ENCODE measurements around the gene KCNG3. TPM values are rescaled to one million over a fixed set of nuclear protein-coding genes. Genes with fewer than 3 reads are reported as not detected.

Gene KCNG3
- total RNA-seq, 1 experiment from 2014 or later = 4.3 TPM

DNA sequence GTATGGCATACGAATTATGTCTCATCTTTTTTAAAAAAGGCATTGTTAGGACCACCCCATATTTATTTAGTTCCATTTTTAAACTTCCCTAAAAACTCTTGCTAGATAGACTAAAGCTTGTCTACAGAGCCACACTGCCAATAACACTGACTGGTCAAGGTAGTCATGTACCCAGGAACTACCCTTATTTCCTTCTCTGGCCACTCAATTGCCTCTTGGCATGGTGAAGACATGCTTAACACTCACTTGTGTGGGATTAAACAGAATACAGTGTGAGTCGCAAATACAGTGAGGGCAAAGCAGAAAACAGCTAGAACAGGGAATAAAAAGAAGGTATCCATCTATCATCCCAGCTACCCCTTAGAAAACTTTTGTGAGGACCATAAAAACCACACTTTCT lies 57.4 kb downstream of the KCNG3 start:
- in situ Hi-C loops (cut with HindIII; ENCODE audit: low pct_unique_long_range_greater_than_20kb, low sequenced_read_pairs) = no loop called here
- Histone ChIP-seq H3K27me3 (ENCODE audit: control insufficient read depth, insufficient read depth, low read length) (no peaks in the 10 kb centered on the region), H3K27ac (ENCODE audit: low read length) (no peak overlapping the region), H3K9me3 (ENCODE audit: control insufficient read depth, insufficient read depth, low read depth, low read length) (no peaks in the 10 kb centered on the region), H3K4me1 (ENCODE audit: control insufficient read depth, insufficient read depth, low read length) (no peaks in the 10 kb centered on the region), H3K4me3 (ENCODE audit: low read depth in 2 of 2, low read length in 2 of 2) (no peak overlapping the region), H3K36me3 (ENCODE audit: control insufficient read depth, insufficient read depth, low read length) (no peaks in the 10 kb centered on the region)
- intact Hi-C loops (cut with micrococcal nuclease; ENCODE audit: unreplicated experiment) = no loop called here
- CTCF ChIA-PET = no interaction called here
- ATAC-seq (no peak), DNase-seq (ENCODE audit: low read depth, low spot score) (no peak)
- no peak for TF ChIP-seq POLR2AphosphoS5 (IDR thresholded peaks at IDR 0.05; ENCODE audit: low read depth, low read length)
- no peak for TF ChIP-seq SIN3A (IDR thresholded peaks at IDR 0.05; ENCODE audit: borderline replicate concordance, insufficient read depth, low read depth, low read length)
- TF ChIP-seq, protein P1, sequence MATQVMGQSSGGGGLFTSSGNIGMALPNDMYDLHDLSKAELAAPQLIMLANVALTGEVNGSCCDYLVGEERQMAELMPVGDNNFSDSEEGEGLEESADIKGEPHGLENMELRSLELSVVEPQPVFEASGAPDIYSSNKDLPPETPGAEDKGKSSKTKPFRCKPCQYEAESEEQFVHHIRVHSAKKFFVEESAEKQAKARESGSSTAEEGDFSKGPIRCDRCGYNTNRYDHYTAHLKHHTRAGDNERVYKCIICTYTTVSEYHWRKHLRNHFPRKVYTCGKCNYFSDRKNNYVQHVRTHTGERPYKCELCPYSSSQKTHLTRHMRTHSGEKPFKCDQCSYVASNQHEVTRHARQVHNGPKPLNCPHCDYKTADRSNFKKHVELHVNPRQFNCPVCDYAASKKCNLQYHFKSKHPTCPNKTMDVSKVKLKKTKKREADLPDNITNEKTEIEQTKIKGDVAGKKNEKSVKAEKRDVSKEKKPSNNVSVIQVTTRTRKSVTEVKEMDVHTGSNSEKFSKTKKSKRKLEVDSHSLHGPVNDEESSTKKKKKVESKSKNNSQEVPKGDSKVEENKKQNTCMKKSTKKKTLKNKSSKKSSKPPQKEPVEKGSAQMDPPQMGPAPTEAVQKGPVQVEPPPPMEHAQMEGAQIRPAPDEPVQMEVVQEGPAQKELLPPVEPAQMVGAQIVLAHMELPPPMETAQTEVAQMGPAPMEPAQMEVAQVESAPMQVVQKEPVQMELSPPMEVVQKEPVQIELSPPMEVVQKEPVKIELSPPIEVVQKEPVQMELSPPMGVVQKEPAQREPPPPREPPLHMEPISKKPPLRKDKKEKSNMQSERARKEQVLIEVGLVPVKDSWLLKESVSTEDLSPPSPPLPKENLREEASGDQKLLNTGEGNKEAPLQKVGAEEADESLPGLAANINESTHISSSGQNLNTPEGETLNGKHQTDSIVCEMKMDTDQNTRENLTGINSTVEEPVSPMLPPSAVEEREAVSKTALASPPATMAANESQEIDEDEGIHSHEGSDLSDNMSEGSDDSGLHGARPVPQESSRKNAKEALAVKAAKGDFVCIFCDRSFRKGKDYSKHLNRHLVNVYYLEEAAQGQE (IDR thresholded peaks at IDR 0.05; ENCODE audit: insufficient read depth in 1 of 2, low read depth in 2 of 2, low read length in 1 of 2) = no peak
- TF ChIP-seq, protein P2, sequence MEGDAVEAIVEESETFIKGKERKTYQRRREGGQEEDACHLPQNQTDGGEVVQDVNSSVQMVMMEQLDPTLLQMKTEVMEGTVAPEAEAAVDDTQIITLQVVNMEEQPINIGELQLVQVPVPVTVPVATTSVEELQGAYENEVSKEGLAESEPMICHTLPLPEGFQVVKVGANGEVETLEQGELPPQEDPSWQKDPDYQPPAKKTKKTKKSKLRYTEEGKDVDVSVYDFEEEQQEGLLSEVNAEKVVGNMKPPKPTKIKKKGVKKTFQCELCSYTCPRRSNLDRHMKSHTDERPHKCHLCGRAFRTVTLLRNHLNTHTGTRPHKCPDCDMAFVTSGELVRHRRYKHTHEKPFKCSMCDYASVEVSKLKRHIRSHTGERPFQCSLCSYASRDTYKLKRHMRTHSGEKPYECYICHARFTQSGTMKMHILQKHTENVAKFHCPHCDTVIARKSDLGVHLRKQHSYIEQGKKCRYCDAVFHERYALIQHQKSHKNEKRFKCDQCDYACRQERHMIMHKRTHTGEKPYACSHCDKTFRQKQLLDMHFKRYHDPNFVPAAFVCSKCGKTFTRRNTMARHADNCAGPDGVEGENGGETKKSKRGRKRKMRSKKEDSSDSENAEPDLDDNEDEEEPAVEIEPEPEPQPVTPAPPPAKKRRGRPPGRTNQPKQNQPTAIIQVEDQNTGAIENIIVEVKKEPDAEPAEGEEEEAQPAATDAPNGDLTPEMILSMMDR (IDR thresholded peaks at IDR 0.05) = no peak
- no peak for TF ChIP-seq TCF7L2 (IDR thresholded peaks at IDR 0.05; ENCODE audit: low read depth, low read length)
- no TSS peak for BruUV-seq (replicated peaks)
- POLR2A ChIA-PET = no interaction called here

DNA sequence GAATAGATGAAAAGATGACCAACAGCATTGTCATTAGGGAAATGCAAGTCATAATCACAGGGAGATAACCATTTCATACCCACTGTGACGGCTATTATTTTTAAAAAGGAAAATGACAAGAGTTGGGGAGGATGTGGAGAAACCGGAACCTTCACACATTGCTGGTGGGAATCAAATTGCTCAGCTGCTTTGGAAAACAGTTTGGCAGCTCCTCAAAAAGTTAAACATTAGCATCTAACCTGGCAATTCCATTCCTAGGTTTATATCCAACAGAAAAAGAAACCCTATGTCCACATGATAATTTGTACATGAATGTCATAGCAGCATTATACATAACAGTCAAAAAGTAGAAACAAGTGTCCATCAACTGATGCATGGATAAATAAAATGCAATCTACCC lies 58.2 kb downstream of the KCNG3 start:
- CTCF ChIA-PET = no interaction called here
- intact Hi-C loops (cut with micrococcal nuclease; ENCODE audit: unreplicated experiment) = no loop called here

More for the DNA sequence above, 58.2 kb downstream of the KCNG3 start:
- no peak for TF ChIP-seq TCF7L2 (IDR thresholded peaks at IDR 0.05; ENCODE audit: low read depth, low read length)
- TF ChIP-seq, protein P1 (IDR thresholded peaks at IDR 0.05; ENCODE audit: insufficient read depth in 1 of 2, low read depth in 2 of 2, low read length in 1 of 2) = no peak
- no peak for TF ChIP-seq POLR2AphosphoS5 (IDR thresholded peaks at IDR 0.05; ENCODE audit: low read depth, low read length)
- TF ChIP-seq, protein P2 (IDR thresholded peaks at IDR 0.05) = no peak
- no peak for TF ChIP-seq SIN3A (IDR thresholded peaks at IDR 0.05; ENCODE audit: borderline replicate concordance, insufficient read depth, low read depth, low read length)
- no peak overlapping the region for H3K27ac ChIP-seq (ENCODE audit: low read length)
- no peaks in the 10 kb centered on the region for H3K27me3 ChIP-seq (ENCODE audit: control insufficient read depth, insufficient read depth, low read length)
- no peak overlapping the region for H3K4me3 ChIP-seq (ENCODE audit: low read depth in 2 of 2, low read length in 2 of 2)
- no peaks in the 10 kb centered on the region for H3K9me3 ChIP-seq (ENCODE audit: control insufficient read depth, insufficient read depth, low read depth, low read length)
- ATAC-seq = no peak
- H3K36me3 ChIP-seq (ENCODE audit: control insufficient read depth, insufficient read depth, low read length) = no peaks in the 10 kb centered on the region
- BruUV-seq (replicated peaks) = no TSS peak
- no peak for DNase-seq (ENCODE audit: low read depth, low spot score)
- in situ Hi-C loops (cut with HindIII; ENCODE audit: low pct_unique_long_range_greater_than_20kb, low sequenced_read_pairs) = no loop called here
- POLR2A ChIA-PET = no interaction called here
- no peaks in the 10 kb centered on the region for H3K4me1 ChIP-seq (ENCODE audit: control insufficient read depth, insufficient read depth, low read length)
